NCI-H1092 (cell line): ENCODE data around the gene INSC.

Experiments used
- DNase-seq: peaks from one replicate; lab custom pipeline; 2025; lab: John Stamatoyannopoulos, UW

INSC gene

GRCh38 chr11:15289723-15290122, 175.0 kb downstream of the INSC start:
- peak; percentile 68 for DNase-seq

- no peak for DNase-seq
Observed at GRCh38 chr11:15291885-15292284, 177.2 kb downstream of the INSC start.

- DNase-seq = no peak
Observed at GRCh38 chr11:15293975-15294620, 179.4 kb downstream of the INSC start.

GRCh38 chr11:15295695-15296094, 181.0 kb downstream of the INSC start:
- no peak for DNase-seq
